ENCODE results near the gene CPOX.

CPOX gene

GRCh38 chr3:98541695-98542094 is 51.7 kb downstream of the CPOX start:
- DNase-seq (ENCODE audit: low spot score) = no peak

- no peak for DNase-seq (ENCODE audit: low spot score)
Measured at GRCh38 chr3:98540346-98540745, 53.1 kb downstream of the CPOX start.

DNA sequence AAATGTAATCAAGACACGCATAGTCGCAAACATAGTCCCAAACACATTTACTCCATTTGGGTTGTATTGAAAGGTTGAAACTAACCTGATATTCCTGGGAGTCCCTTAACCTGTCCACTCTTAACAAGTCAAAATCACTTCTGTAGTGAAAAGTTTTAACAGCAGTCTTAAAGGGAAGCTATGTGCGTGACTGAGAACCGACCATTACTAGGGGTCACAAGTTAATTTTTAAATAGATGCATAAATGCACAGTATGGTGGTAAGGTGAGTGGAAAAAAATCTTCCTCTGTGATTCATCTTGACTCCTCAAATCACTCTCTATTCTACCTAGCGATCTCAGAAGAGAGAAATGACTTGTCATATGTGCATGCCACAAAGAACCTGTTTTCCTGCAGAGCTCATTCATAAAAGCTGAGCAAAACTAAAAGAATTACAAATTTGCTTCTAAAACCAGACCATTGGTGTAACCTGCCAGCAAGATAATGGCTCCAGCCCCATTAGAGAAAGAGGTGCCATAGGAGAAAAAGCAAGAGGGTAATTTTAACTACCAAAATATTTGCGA is 56.9 kb downstream of the CPOX start:
- no peak for DNase-seq (ENCODE audit: low spot score)

GRCh38 chr3:98534734-98535133 is 58.7 kb downstream of the CPOX start:
- DNase-seq (ENCODE audit: low spot score) = no peak

DNA sequence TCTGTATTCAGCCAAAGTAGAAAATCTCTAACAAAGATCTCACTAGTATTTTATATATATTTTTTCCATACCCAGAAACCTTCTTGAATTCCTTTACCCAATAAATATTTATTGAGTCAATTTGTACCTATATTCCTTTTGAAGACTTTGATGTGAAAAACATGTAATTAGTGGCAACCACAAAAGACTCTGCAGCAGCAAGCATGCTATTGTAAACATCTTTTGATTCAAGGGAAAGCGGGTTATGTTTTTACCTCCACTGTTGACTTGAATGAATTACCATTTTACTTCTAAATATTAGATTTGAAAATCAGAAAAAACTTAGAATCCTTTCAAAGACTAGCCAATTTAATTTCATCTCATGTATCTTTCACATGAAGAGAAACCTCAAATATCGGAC is 59.2 kb downstream of the CPOX start:
- no peak for DNase-seq (ENCODE audit: low spot score)

GRCh38 chr3:98532709-98533571 is 60.5 kb downstream of the CPOX start:
- no peak for DNase-seq (ENCODE audit: low spot score)

DNA sequence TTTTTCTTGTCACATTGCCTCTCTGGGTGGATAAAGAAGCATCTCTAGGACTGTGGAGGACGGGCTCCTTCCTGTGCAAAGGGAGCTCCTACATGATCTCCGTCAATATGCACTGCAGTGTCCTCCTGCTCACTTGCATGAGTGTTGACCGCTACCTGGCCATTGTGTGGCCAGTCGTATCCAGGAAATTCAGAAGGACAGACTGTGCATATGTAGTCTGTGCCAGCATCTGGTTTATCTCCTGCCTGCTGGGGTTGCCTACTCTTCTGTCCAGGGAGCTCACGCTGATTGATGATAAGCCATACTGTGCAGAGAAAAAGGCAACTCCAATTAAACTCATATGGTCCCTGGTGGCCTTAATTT is 61.2 kb downstream of the CPOX start:
- peak; percentile 74 for DNase-seq (ENCODE audit: low spot score)

DNA sequence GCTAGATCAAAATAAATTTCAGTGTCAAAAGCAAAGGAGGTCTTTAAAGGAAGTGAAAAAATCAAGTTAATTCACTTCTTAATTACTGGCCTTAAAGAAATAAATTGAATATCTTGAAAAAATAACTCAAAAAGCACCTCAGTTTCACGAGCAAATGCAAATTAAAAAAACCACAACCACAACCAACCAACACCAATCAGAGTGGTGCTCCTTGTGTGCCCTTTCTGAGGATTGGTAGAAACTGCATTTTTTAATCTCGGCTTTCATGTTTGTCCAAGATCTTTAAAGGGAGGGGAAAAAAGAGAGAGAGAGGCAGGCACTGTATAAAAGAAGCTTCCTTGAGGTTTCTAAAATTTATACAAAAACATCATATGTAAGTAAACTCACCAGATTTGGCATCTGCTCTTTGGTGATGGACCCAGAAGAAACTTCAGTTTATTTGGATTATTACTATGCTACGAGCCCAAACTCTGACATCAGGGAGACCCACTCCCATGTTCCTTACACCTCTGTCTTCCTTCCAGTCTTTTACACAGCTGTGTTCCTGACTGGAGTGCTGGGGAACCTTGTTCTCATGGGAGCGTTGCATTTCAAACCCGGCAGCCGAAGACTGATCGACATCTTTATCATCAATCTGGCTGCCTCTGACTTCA is 61.7 kb downstream of the CPOX start, which contains the start of gene GPR15:
GPR15 (plus strand) TSS at position 357 of the 653 bp plus-strand sequence; CDS start at position 413, 56 bp downstream.
- no peak for DNase-seq (ENCODE audit: low spot score)

DNA sequence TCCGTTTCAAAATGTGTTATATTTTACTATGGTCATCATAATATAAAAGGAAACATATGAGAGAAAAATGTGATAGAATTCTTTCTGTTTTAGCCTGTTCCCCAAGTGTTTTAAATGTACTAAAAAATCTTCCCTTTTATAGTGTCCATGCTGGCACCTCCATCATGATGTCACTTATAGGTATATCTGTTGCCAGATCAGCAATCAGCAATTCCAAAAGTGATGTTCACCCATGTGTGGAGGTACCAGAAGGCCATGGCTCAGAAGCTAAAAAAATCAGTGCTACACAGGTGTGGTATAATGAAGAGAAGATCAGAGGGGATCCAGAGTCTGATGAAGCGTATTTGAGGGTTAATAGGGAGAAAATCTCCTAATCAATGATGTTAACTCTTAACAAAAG is 62.7 kb downstream of the CPOX start:
- no peak for DNase-seq (ENCODE audit: low spot score)

GRCh38 chr3:98529856-98530459 is 63.5 kb downstream of the CPOX start:
- no peak for DNase-seq (ENCODE audit: low spot score)

All from SK-N-DZ (cell line).